Fibroblast of skin of abdomen (primary cell): ENCODE measurements around the gene KLHL9. TPM values are rescaled to one million over a fixed set of nuclear protein-coding genes. Genes with fewer than 3 reads are reported as not detected.
A peak's percentile ranks its signal among the peaks of the same experiment; 100 is the strongest.
"Not testable (repeated sequence)": the region's sequence is repeated elsewhere in the genome, so short reads cannot be mapped to it uniquely, and the experiment has no call there.

Source experiments
- DNase-seq: peaks from one replicate; pipeline ENCODE4 v3.0.0-alpha.2; 2013
- polyA plus RNA-seq, 2 experiments: library from polyadenylated mRNA; unstranded; fragments of 120-200 nt; gene quantifications; one replicate each; pipeline ENCODE4 v1.2.1, GENCODE V29; 2013; ENCODE audit not compliant: insufficient read length in 2 of 2

The KLHL9 gene, protein sequence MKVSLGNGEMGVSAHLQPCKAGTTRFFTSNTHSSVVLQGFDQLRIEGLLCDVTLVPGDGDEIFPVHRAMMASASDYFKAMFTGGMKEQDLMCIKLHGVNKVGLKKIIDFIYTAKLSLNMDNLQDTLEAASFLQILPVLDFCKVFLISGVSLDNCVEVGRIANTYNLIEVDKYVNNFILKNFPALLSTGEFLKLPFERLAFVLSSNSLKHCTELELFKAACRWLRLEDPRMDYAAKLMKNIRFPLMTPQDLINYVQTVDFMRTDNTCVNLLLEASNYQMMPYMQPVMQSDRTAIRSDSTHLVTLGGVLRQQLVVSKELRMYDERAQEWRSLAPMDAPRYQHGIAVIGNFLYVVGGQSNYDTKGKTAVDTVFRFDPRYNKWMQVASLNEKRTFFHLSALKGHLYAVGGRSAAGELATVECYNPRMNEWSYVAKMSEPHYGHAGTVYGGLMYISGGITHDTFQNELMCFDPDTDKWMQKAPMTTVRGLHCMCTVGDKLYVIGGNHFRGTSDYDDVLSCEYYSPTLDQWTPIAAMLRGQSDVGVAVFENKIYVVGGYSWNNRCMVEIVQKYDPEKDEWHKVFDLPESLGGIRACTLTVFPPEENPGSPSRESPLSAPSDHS
- polyA plus RNA-seq (2013, experiment 1 of 2; ENCODE audit: insufficient read length) = 26.8 TPM
- polyA plus RNA-seq (2013, experiment 2 of 2; ENCODE audit: insufficient read length) = 25.8 TPM

DNA sequence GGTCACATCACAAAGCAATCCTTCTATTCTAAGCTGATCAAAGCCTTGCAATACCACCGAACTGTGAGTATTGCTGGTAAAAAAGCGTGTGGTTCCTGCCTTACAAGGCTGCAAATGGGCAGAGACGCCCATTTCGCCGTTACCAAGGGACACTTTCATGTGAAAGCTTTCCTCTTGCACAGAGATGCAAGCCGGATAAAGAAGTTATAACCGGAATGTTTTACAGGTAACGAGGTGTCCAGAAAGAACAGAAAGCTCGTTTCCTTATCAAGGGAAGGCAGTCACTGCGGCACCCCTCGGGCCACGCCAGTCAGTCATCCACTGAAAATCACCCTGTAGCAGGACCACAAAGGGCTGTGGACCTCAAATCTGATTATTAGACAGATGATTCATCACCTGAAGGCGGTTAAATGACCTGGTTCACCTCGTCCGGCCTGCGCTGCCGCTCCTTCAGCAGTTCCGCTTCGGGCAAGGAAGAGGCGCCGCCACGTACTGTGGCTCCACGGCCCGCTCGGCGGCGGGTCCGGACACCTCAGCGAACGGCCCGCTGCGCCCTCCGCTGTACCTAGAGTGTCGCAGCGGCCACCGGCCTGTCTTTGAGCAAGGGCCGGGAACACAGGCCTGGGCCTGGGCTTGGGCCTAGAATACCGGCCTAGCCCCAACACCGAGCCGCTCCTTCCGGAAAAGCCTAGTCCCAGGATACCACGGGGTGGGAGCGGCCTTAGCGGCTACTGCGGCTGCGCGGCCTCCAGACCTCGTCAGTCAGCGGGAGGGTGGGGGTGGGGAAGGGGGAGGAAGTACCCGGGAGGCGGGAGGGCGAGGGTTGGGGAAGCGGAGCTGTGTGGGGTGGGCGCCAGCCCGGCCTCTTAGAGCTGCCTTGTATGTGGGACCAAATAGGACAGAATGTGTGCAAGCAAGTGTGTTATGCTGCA lies at the start of gene KLHL9:
KLHL9 (minus strand) TSS at position 704 of the 932 bp plus-strand sequence; CDS start at position 159, 545 bp downstream.
- DNase-seq = peak; percentile 94

DNA sequence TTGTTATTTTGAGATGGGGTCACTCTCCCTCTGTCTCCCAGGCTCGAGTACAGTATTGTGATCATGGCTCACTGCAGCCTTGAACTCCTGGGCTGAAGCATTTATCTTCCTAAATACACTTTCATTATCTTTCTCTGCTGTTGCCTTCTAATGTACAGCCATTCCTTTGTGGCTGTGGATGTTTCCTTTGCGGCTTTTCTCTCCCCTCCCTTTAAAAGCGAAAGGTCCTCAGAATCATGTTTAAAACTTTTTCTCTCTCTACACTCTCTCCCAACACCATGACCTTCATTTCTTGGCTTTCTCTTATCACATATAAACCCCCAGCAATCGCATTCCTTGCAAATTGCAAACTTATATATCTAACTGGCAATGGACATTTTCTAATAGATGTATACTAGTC lies 48.4 kb upstream of the KLHL9 start:
- DNase-seq = no peak

DNA sequence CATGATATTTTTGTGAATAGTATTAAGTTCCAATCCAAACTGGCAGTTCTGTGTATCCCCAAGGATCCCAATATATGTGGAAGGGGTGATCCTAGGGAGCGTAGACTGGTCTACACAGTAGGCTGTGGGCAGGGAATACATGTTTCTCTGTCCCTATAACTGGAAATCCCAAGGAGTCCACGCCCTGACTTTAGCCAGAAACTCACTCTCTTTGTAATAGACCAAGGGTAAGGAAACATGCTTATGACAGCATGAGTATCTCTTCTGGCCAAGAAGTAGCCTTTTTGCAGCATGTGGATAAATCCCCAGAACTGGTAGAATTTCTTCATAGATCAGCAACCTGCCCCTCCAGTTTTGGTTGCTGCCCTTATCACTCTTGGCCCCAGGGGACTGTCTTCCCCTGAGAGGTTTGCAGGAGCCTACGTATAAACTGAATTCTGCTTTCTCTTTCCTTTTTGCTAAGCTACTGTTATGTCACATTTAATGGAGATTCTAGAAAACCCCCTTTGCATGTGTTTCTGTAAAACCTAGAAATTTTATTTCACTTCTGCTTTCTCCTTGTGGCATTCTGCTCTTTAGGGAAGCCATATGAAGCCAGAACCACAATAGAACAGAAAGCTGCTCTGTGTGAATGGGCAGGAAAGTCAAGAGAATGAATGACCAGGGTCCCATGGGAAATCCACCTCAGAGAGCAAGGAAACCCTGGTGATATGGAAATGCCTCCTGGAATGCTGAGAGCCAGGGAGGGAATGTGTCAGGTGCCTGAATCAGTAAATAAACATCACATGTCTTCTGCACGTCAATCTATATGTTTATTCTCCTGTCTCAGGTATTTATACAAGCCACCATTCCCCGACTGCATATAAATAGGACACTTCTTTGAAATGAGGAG lies 46.5 kb upstream of the KLHL9 start:
- DNase-seq = no peak

DNA sequence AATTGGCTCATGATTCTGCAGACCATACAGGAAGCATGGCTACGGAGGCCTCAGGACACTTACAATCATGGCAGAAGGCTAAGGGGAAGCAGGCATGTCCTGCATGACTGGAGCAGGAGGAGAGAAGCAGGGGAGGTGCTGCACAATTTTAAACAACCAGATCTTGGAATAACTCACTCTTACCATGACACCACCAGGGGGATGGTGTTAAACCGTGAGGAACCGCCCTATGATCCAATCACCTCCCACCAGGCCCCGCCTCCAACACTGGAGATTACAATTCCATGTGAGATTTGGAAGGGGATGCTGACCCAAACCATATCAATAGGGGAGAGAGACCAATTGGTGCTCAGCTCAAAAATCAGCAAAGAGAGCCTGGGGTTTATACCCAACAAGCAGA lies 36.3 kb upstream of the KLHL9 start:
- DNase-seq = not testable (repeated sequence)

DNA sequence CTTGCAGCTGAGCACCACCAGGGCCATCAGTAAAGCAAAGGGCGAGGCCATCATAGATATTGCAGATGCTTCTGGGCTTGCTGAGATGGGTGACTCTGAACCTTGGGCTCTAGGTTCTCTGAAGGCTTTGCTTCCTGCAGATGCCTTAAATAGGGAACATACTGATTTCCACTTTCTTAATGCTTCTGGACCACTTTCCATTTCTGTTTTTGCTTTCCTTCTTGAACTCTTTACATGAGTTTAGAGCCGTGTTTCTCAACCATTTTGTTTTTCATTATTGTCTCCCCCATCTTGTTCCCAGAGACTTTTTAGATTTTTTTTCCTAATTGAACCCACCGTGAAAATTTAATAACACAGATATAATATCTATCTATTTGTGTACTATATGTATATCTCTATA lies 32.8 kb upstream of the KLHL9 start, which contains the start of gene IFNA13:
IFNA13 (minus strand) TSS at position 101 of the 400 bp plus-strand sequence; CDS start at position 54, 47 bp downstream.
- no peak for DNase-seq

DNA sequence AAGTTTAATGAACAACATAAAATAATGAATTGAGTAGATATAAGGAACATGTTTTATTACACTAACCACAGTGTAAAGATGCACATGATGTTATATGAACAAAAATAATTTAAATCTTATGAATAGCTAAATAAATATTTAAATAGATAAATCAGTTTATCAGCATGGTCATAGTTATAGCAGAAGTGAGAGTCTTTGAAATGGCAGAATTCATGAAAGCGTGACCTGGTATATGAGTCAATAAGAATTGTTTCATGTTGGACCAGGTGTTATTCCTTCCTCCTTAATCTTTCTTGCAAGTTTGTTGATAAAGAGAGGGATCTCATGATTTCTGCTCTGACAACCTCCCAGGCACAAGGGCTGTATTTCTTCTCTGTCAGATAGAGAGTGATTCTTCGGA lies 32.0 kb upstream of the KLHL9 start:
- DNase-seq = not testable (repeated sequence)

DNA sequence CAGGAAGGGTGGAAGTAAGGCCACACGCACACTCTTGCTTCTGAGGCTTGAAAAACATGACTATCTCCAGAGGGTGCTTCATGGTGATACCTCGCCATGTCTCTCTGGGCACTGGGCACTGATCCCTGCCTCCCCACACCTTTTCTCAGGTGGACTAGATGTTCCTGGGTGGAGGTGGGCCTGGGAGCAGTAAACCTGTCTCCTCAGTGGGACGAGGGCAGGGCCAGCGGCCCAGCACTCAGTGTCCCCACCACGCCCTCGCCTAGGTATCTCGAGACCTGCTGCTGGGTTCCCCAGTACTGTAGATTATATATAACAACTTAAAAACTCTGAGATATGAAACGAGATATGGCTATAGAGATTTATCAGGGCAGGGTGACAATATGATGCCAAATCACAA lies 27.1 kb upstream of the KLHL9 start:
- no peak for DNase-seq

DNA sequence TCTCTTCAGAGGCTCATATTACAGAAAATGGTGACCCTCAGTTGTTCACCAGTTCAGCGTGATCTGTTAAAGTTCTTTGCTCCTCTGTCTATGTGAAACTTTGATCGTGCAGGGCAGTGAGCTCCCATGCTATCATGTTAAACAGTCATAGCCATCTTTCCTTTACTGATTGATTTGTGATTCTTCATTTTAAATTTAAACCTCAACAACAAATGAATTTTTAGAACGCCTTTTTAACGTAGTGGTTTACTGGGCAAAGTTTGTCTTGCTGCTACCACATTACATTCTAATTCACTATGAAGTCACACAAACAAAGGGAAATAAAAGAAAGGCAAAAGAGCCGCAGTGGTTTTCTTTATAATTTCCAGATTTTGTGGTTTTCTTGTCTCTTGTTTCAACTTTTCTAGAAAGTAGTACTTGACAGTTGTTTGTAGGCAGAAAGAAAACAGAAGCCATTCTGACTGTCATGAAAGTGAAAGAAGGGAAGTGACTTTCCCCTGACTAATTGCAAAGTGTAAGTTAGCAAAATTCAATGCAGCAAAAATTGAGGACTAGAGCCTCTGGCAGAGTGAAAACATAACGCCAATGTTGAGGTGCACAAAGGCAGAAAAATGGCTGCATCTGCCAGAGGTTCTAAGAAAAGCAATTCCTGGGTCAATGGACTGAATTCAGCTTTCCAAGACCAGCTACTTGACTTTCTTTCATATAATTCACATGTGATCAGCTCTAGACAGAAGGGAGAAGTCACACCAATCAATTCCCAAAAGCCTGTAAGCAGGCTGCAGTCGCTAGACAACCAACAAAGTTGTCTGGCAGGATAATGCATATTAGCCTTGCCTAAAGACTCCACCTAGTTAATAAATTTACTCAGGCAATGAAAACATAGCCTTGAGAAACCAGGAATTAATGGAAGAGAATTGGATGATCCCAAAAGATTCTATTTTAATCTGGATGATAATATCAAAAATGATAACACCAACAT lies 22.6 kb upstream of the KLHL9 start:
- peak; percentile 29 for DNase-seq

DNA sequence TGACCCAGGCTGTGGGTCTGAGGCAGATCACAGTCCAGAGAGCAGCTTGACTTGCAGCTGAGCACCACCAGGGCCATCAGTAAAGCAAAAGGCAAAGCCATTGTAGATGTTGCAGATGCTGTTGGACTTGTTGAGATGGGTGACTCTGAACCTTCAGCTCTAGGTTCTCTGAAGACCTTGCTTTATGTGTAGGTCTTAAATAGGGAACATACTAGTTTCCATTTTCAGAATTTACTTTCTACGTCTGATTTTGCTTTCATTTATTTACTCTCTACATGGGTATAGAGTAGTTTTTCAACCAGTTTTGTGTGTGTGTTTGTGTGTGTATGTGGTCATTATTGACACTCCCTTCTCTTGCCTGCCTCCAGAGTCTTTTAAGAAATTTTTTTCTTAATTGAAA lies 15.6 kb upstream of the KLHL9 start, which contains the start of gene IFNA6:
IFNA6 (minus strand) TSS at position 101 of the 400 bp plus-strand sequence; CDS start at position 101, 0 bp downstream.
- no peak for DNase-seq

DNA sequence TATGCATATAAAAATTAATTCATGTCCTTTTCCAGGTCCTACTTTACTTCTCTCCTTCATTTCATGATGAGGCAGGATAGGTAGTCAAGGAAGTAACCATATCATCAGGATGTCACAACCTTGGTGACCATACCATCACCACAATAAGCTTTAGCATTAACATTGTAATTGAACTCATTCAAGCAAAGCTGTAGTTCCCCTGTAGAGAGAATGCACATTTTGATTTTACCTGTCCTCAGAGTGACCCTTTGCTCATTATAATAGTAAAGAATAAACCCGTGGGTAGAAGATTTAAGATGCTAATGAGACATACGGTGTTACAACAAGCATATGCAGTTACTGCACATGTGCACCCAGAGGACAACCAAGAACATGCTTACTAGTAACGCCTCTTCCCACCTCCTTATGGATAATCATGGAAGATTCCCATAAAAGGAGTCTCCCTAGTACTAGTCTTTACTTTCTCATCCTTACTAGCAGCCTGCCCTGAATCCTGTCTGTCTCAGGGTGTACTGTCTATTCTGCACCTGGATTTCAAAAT lies 13.3 kb upstream of the KLHL9 start:
- DNase-seq = no peak

DNA sequence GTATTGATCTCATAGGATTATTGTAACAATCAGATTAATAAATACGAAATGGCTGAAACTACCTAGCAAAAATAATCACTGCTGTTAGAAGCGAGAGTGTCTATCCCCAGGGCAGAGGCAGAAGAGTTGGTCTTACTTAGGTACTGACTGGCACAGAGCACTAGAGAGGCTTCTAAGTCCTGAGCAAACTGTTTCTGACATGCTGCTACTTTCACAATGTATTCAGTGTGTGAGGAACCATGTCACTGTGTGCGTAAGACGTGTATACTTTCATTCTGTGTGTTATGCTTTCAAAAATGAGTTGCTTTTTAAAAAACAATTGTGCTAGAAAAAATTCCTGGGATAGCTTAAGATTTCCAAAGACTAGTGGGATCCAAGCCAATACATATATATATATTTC lies 5.5 kb upstream of the KLHL9 start:
- no peak for DNase-seq

DNA sequence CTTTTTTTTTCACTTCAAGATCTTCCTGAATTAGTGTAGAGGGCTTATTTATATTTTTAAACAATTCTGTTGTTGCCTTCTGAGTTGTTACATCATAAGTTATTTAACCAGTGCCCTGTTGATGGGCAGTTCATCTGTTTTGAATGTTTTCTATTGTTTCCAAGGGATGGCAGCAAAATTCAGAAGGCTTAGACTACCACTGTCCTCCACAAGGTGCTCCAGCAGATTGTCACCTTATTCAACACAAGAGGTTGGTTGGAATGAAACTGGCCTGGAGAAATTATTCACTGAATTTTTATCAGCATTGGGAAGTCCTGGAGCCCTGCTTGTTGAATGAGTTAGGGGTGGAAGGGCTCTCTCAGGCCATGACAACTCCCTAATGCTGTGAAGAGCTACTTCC lies 1.3 kb upstream of the KLHL9 start:
- DNase-seq = no peak

DNA sequence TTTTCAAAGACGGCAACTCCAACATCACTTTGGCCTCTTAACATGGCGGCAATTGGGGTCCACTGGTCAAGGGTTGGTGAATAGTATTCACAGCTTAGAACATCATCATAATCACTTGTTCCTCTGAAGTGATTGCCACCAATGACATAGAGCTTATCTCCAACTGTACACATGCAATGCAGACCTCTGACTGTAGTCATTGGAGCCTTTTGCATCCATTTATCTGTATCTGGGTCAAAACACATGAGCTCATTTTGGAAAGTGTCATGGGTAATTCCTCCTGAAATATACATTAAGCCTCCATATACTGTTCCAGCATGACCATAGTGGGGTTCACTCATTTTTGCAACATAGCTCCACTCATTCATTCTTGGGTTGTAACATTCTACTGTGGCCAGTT lies 2.0 kb downstream of the KLHL9 start:
- no peak for DNase-seq

DNA sequence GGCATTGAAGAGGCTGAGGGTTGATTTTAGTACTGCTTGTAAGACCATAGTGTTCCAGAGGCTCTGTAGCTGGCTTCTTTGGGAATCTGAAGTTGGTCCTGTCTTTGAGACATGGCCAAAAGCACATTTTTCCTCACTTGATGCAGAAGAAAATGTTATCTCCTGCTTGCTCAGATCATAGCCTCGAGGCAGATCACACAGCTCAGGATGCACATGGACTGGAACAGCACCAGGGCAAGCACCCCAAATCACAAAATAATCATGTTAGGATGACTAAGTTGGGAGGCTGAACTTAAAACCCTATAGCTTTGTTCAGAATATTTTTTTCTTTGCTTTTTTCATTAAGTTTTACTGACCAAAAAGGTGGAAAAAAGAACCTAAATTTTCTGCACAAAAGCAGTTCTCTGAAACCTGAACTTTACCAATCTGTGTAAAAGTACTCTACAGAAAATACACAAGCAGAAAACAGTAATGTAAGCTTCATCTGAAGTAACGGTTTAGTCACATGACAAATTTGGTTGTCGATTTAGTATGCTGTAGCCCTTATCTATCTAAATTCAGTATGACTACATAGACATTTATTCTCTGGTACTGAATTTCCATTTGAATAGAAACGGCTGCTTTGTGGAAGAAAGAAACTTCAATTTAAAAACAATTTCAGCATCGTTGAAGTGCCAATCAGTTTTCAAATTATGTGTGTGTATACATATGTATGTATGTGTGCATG lies 3.4 kb downstream of the KLHL9 start:
- no peak for DNase-seq

DNA sequence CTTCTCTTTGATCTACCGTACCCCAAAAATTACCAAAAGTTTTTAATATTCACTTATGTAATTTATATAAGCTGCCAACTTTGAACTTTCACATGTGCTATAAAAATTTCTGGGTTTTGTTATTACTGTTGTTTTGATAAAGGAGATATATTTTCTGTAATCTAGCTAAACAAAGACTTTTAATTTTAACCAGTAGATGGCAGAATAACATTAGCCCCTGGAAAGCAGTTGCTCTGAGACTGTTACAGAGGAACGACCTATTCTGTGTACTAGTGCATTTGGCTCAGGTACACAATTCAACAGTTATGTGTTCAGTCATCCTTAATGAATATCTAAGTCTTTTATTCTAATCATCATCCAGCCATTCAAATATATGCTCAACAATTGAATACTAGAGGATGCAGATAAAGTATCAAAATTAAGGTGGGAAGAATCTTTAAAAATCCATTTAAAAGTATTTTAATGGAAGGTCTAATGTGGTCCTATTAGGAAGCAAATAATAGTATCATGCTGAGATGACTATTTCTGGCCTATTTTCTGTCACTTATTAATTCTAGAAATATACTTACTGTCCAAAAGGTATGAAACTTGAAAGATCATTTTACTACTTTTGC lies 8.6 kb downstream of the KLHL9 start:
- peak; percentile 44 for DNase-seq

DNA sequence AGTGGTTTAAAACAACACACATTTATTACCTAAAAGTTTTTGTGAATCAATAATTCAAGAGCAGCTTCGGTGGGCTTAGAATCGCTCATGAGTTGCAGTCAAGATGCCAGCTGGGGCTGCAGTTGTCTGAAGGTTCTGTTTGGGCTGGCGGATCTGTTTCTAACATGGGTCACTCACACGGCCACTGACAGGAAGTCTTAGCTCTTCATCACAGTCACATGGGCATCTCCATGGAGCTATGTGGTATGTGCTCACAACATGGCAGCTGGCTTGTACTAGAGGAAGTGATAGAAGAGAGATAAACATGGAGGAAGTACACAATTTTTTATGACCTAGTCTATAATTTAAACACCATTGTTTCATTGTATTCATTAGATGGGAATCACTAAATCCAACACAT lies 11.2 kb downstream of the KLHL9 start:
- no peak for DNase-seq

DNA sequence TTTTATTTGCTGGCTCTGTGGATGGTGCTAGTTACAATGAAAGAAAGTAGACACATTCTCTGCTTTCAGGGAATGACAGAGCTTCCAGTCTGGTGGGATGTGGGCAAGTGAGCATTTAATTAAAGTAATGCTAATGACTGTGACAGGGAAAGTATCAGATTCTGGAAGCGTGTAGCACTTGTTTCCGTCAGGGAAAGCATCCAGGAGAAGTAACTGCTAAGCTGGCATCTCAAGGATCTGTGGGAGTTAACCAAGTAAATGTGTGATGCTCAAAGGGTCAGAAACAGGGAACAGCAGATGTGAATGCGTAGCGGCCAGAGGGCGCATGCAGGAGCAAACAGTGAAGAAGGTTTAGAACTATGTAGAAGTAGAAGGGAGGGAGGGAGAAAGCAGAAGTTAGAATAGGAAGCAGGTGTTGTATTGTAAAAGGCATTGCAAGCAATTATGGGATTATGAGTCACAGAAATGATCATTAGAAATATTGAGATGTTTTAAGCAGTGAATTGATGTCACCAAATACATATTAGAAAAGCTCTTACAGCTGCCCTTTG lies 12.2 kb downstream of the KLHL9 start:
- DNase-seq = no peak

DNA sequence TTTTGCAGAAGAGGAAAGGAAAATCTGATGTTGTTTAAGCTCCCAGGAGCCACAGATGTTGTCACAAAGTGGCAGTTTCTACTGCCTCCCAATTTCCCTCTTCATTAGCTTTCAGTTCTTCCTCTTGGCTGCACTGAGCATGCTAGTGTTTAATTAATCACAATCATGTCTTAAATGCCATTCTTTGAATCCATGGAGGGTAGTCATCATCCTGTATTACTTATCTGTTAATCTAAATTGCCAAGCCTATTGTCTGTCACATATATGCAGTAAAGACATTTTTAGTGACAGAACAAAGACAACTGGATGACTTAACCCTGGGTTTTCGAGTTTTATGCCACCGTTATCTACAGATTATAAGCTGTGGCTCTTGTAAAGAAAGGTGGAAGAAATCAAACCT lies 14.7 kb downstream of the KLHL9 start:
- DNase-seq = no peak
